Measurements from ENCODE around the gene LRP1-AS.

Gene LRP1-AS

GRCh38 chr12:57146961-57147944 is at the start of gene LRP1-AS:
Gene LRP1-AS, minus strand, starts transcription at chr12:57147619.
- DNase-seq: no peak

DNA sequence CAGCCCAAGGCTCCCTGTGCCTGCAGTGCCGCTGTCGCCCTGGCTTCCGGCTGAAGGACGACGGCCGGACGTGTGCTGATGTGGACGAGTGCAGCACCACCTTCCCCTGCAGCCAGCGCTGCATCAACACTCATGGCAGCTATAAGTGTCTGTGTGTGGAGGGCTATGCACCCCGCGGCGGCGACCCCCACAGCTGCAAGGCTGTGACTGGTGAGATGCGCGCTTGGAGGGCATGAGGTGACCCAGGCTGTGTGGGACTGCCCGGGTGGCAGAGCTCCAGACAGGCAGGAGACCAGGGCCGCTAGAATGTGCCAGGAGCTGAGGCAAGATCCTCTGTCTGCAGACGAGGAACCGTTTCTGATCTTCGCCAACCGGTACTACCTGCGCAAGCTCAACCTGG is 49.5 kb upstream of the LRP1-AS start:
- DNase-seq: no peak

- DNase-seq: peak in 1 of 2 experiments; percentile 48
Observed at GRCh38 chr12:57196439-57196838, 49.0 kb upstream of the LRP1-AS start.

DNA sequence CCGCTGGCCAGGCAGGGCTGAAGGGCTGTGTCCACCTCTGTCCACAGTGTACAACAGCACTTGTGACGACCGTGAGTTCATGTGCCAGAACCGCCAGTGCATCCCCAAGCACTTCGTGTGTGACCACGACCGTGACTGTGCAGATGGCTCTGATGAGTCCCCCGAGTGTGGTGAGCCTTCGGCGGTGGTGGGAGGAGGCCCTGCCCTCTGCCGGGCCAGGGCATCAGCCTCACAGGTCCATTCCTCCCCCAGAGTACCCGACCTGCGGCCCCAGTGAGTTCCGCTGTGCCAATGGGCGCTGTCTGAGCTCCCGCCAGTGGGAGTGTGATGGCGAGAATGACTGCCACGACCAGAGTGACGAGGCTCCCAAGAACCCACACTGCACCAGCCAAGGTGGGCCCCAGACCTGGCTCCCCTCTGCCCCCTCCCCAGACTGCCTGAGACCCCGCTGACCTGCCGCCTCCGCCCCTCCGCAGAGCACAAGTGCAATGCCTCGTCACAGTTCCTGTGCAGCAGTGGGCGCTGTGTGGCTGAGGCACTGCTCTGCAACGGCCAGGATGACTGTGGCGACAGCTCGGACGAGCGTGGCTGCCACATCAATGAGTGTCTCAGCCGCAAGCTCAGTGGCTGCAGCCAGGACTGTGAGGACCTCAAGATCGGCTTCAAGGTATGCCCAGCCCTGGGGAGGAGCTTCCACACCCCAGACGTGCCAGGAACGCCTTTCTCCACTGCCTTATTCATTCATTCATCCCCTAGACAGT is 48.4 kb upstream of the LRP1-AS start:
- DNase-seq: no peak

DNA sequence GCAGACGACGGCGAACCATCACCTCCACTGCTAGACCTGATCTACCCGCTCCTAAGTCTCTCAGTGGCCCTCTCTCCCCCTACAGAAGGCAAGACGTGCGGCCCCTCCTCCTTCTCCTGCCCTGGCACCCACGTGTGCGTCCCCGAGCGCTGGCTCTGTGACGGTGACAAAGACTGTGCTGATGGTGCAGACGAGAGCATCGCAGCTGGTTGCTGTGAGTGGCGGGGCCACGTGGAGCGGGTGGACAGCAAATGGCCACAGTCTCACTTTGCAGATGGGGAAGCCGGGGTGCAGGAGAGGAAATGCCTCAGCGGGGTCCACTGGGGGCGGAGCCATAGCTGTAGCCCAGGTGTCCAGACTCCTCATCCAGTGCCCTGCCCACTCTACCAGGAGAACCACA is 47.8 kb upstream of the LRP1-AS start:
- DNase-seq: no peak

DNA sequence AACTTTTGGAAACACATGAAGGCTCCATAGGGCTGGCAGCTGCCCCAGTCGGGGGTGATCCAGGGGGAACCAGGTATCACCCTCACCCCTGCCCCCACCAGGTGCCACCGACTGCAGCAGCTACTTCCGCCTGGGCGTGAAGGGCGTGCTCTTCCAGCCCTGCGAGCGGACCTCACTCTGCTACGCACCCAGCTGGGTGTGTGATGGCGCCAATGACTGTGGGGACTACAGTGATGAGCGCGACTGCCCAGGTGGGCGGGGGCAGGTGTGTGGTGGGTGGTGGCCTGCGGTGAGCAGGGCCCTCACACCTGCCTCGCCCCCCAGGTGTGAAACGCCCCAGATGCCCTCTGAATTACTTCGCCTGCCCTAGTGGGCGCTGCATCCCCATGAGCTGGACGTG is 46.8 kb upstream of the LRP1-AS start:
- no peak for DNase-seq

DNA sequence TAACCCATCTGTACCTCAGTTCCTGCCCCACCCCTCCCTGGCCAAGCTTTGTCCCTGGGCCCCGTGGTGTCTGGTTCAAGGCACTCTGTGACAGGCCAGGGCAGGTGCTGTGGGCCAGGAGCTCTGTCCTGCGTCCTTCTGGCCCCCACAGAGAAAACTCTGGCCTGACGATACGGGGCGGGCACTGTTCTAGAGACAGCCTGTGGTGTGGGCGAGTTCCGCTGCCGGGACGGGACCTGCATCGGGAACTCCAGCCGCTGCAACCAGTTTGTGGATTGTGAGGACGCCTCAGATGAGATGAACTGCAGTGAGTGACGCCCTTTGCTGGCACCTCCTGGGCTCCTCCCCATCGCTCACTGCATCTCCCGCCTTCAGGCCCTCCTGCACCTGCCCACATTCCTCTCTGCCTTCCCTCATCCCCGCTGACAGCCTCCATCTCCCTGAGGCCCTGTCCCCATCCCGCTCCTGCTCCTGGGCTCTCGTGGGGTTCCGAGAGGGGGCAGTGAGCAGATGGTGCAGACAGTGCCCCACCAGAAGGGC is 46.4 kb upstream of the LRP1-AS start:
- DNase-seq: no peak

GRCh38 chr12:57192920-57193319 is 45.5 kb upstream of the LRP1-AS start:
- DNase-seq: no peak

DNA sequence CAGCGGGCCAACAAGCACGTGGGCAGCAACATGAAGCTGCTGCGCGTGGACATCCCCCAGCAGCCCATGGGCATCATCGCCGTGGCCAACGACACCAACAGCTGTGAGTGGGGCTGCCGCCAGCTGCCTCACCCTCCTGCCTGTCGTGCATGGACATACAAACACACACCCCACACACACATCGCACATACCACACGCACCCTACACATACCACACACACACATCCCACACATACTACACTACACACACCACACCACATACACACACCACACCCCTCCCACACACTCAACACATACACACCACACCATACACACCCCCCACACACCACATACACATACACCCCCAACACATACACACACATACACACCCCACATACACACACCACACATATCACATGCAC is 44.0 kb upstream of the LRP1-AS start:
- no peak for DNase-seq

- DNase-seq: no peak
Observed at GRCh38 chr12:57190821-57191220, 43.4 kb upstream of the LRP1-AS start.

DNA sequence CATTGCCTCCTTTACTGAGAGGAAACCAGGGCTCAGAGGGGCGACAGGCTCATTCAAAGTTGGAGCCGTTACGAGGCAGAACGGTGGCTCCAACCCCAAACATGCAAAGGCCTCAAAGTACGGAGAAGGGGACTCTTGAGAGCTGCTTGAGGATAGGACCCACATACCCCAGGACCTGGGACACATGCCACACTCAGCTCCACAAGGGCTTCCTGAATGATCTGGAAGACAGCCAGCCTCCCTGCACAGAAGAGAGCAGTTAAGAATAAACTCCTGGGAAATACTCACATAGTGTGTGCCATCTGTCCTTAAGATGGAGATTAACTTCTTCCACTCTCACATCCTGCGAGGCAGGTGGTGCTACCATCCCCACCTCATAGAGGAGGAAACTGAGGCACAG is 42.6 kb upstream of the LRP1-AS start:
- no peak for DNase-seq

- no peak for DNase-seq
Observed at GRCh38 chr12:57188090-57188425, 40.6 kb upstream of the LRP1-AS start.

- no peak for DNase-seq
Observed at GRCh38 chr12:57187222-57188089, 40.0 kb upstream of the LRP1-AS start.

GRCh38 chr12:57185906-57186508 is 38.6 kb upstream of the LRP1-AS start:
- DNase-seq: no peak

- no peak for DNase-seq
Observed at GRCh38 chr12:57185403-57185802, 38.0 kb upstream of the LRP1-AS start.

- DNase-seq: no peak
Observed at GRCh38 chr12:57183939-57184725, 36.7 kb upstream of the LRP1-AS start.

DNA sequence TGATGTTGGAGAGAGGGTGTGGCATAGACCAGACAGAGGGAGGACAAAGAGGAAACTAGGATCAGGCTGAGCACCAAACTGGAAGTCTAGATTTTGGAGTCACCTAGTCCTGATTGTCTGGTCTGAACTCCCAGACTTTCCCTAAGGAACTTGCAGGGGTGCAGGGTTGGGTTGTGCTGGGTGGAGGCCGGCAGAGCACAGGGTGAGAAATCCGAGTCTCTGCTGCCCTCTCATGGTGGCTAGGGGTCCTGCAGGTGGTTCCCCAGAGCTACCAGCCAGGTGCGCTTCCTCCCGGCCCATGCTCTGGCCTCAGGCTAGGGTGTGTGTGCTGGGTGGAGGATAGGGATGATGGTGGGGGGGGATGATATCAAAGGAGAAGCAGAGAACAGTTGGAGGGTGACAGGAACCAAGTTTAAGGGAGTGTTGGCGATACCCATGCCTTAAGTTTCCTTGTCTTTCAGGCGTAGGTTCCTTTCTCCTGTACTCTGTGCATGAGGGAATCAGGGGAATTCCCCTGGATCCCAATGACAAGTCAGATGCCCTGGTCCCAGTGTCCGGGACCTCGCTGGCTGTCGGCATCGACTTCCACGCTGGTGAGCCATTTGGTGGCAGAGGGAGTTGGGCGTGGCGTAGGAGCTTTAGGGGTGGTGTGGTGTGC is 35.6 kb upstream of the LRP1-AS start:
- DNase-seq: peak; percentile 51 to 80

- DNase-seq: no peak
Observed at GRCh38 chr12:57181561-57182155, 34.2 kb upstream of the LRP1-AS start.

- no peak for DNase-seq
Observed at GRCh38 chr12:57181072-57181471, 33.7 kb upstream of the LRP1-AS start.

GRCh38 chr12:57180321-57180989 is 33.0 kb upstream of the LRP1-AS start:
- DNase-seq: no peak

Measured in NCI-H187 (cell line).